GM21717 (cell line): Measurements from ENCODE around the gene BICRA.

Experiments
- ATAC-seq: cut with Tn5 transposase; IDR thresholded peaks from one replicate; pipeline ENCODE4 v1.9.1; 2021; ENCODE audit warnings: mild to moderate bottlenecking, moderate library complexity; ENCODE audit not compliant: unreplicated experiment

BICRA gene

GRCh38 chr19:47686679-47687450 is 77.9 kb downstream of the BICRA start:
- no peak for ATAC-seq

GRCh38 chr19:47687906-47688305 is 79.0 kb downstream of the BICRA start:
- no peak for ATAC-seq

DNA sequence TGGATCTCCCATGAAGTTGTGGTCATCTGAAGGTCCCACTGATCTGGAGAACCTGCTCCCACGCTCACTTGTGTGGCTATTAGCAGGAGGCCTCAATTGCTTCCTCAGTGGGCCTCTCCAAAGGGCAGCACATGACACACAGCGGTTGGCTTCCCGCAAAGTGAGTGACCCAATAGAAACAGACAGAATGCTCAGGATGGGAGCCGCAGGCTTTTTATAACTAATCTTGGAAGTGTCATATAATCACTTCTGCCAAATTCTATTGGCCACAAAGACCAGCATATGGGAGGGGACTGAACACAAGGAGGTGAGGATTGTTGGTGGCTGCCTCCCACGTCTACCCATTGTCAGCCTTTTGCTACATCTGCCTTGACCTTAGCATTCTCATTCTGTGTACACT is 82.2 kb downstream of the BICRA start:
- ATAC-seq = no peak

DNA sequence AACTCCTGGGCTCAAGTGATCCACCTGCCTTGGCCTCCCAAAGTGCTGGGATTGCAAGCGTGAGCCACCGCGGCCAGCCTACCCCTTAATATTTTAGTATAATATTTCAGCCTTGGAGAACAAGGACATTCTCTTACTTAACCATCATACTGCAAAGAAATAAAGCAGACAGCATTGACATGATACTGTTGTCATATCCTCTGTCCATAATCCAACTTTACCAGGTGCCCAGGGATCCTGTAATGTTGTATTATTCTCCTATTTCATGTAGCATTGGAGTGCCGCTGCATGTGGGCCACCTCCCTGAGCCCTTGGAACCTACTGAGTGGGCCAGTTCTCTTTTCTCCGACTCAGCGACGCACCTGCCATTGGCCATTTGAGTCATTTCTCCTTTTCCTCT is 82.8 kb downstream of the BICRA start:
- no peak for ATAC-seq

GRCh38 chr19:47693489-47693888 is 84.6 kb downstream of the BICRA start:
- no peak for ATAC-seq

GRCh38 chr19:47693903-47694302 is 85.0 kb downstream of the BICRA start:
- ATAC-seq = no peak

- no peak for ATAC-seq
Measured at GRCh38 chr19:47694466-47695273, 85.7 kb downstream of the BICRA start.

GRCh38 chr19:47695533-47696262 is 86.8 kb downstream of the BICRA start:
- no peak for ATAC-seq

- ATAC-seq = no peak
Measured at GRCh38 chr19:47696635-47697034, 87.7 kb downstream of the BICRA start.

- no peak for ATAC-seq
Measured at GRCh38 chr19:47697863-47698609, 89.1 kb downstream of the BICRA start.

- no peak for ATAC-seq
Measured at GRCh38 chr19:47698631-47699359, 89.9 kb downstream of the BICRA start.

- no peak for ATAC-seq
Measured at GRCh38 chr19:47699360-47699917, 90.5 kb downstream of the BICRA start.

DNA sequence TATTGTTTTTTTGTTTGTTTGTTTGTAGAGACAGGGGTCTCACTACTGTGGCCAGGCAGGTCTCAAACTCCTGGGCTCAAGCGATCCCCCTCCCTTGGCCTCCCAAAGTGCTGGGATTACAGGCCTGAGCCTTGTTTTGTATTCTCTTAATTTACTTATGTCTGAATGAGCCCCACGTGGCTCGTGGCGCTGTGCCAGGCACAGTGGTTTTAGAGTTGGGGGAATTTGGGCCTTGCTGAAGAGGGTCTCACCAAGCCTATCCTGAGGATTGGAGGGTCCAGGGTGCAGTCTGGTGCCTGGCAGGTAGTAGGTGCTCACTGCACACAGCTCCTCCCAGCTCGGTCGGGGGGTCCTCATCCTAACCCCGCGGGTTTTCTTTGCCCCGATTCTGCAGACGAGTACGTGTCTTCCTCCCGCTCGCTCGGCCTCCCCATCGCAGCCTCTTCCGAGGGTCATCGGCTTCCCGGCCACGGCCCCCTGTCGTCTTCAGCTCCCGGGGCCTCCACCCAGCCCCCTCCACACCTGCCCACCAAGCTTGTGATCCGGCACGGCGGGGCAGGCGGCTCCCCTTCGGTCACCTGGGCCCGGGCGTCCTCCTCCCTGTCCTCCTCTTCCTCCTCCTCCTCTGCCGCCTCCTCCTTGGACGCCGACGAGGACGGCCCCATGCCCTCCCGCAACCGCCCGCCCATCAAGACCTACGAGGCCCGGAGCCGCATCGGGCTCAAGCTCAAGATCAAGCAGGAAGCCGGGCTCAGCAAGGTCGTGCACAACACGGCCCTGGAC is 92.2 kb downstream of the BICRA start:
- ATAC-seq = no peak

- ATAC-seq = no peak
Measured at GRCh38 chr19:47701717-47702552, 93.0 kb downstream of the BICRA start.

GRCh38 chr19:47702671-47703070 is 93.7 kb downstream of the BICRA start:
- no peak for ATAC-seq

- ATAC-seq = no peak
Measured at GRCh38 chr19:47703301-47703700, 94.4 kb downstream of the BICRA start.

DNA sequence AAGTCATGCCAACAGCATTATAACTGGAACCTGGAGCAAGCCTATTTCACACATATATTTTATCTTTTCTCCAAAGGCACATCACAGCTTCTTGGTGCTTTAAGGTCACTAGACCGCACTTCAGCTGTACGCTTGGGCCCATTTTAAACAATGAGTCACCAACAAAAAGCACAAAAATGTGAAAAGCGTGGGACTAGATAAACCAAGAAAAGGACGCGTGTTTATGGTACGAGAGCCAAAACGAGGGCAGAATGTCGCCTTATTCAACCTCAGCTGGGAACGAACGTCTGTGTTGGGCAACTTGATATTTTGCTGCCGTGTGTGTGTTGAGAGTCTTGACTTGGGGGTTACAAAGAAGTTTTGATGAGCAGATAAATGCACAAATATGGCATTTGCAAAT is 95.1 kb downstream of the BICRA start:
- no peak for ATAC-seq

DNA sequence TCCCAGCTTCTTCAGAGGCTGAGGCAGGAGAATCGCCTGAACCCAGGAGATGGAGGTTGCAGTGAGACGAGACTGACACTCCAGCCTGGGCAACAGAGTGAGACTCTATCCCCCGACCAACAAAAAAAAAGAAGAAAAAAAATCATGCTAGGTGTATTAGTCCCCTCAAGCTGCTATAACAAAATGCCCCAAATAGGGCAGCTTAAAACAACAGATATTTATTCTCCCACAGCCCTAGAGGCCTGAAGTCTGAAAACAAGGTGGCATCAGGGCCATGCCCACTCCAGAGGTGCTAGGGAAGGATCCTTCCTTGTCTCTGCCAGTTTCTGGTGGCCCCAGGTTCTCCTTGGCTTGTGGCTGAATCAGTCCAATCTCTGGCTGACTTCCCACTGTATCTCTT is 95.7 kb downstream of the BICRA start:
- ATAC-seq = no peak
